Calu3 (cell line): ENCODE measurements around the gene HDAC4. TPM values are rescaled to one million over a fixed set of nuclear protein-coding genes. Genes with fewer than 3 reads are reported as not detected.

Source experiments
- BruUV-seq: library from RNA; stranded (reverse); fragments of 400-500 nt; replicated peaks from 2 replicates; lab custom pipeline; 2021; lab: Mats Ljungman, UMichigan
- CTCF ChIA-PET: fragments of 300-600 bp; sonication (Branson Sonifier 250); formaldehyde crosslinking; loops from one replicate; lab custom pipeline; 2022; ENCODE audit warnings: antibody characterized with exemption; lab: Charles Lee
- DNase-seq: peaks from one replicate; pipeline ENCODE4 v3.0.0; 2022
- H3K27ac Mint-ChIP-seq: one replicate; pipeline ENCODE4 v1.8.0; 2022; ENCODE audit warnings: mixed read lengths; ENCODE audit not compliant: unreplicated experiment
- H3K27me3 Mint-ChIP-seq: one replicate; pipeline ENCODE4 v1.8.0; 2022; ENCODE audit warnings: mixed read lengths; ENCODE audit not compliant: unreplicated experiment
- H3K36me3 Mint-ChIP-seq: one replicate; pipeline ENCODE4 v1.8.0; 2022; ENCODE audit warnings: mild to moderate bottlenecking, moderate library complexity, mixed read lengths; ENCODE audit not compliant: insufficient read depth, unreplicated experiment
- H3K4me1 Mint-ChIP-seq: one replicate; pipeline ENCODE4 v1.8.0; 2022; ENCODE audit warnings: mild to moderate bottlenecking, low read depth, mixed read lengths; ENCODE audit not compliant: unreplicated experiment
- H3K4me3 Mint-ChIP-seq: one replicate; pipeline ENCODE4 v1.8.0; 2022; ENCODE audit warnings: mild to moderate bottlenecking, low read depth, moderate library complexity, mixed read lengths; ENCODE audit not compliant: unreplicated experiment
- H3K9me3 Mint-ChIP-seq: one replicate; pipeline ENCODE4 v1.8.0; 2022; ENCODE audit warnings: low read depth, mixed read lengths; ENCODE audit not compliant: unreplicated experiment
- CTCF ChIP-seq: fragments of 200-600 bp; IDR thresholded peaks from one replicate; pipeline ENCODE4 v1.8.0; 2022; ENCODE audit warnings: antibody characterized with exemption; ENCODE audit not compliant: unreplicated experiment
- intact Hi-C: fragments of 100-400 bp; cut with micrococcal nuclease; formaldehyde crosslinking; loops from one replicate; pipeline ENCODE4 v1.10.0; 2022; ENCODE audit not compliant: unreplicated experiment
- total RNA-seq: library from RNA; stranded (reverse); gene quantifications from 2 replicates; pipeline ENCODE4 v1.2.3, GENCODE V29; 2022

The HDAC4 gene
- total RNA-seq, 1 experiment from 2014 or later = 39.6 TPM

- H3K27ac Mint-ChIP-seq = no peak overlapping the region
- CTCF ChIA-PET = no interaction called here
- H3K27me3 Mint-ChIP-seq = peaks cover 82% of the 10 kb centered on the region
- TF ChIP-seq CTCF = no peak
- no TSS peak for BruUV-seq
- no peaks in the 10 kb centered on the region for H3K36me3 Mint-ChIP-seq
- no peak overlapping the region for H3K4me3 Mint-ChIP-seq
- peaks cover 17% of the 10 kb centered on the region for H3K4me1 Mint-ChIP-seq
- peaks cover 3% of the 10 kb centered on the region for H3K9me3 Mint-ChIP-seq
- intact Hi-C loops = no loop called here
- DNase-seq = no peak
These were observed 39.7 kb upstream of the HDAC4 start for GRCh38 chr2:239440511-239440959.

GRCh38 chr2:239439754-239440315 is 39.0 kb upstream of the HDAC4 start:
- no peak for DNase-seq
- Mint-ChIP-seq H3K27ac (no peak overlapping the region), H3K36me3 (no peaks in the 10 kb centered on the region), H3K4me1 (peaks cover 11% of the 10 kb centered on the region), H3K27me3 (peaks cover 82% of the 10 kb centered on the region), H3K9me3 (peaks cover 3% of the 10 kb centered on the region), H3K4me3 (no peak overlapping the region)
- BruUV-seq = no TSS peak
- intact Hi-C loops = no loop called here
- no peak for TF ChIP-seq CTCF
- CTCF ChIA-PET = no interaction called here

GRCh38 chr2:239438995-239439753 is 38.4 kb upstream of the HDAC4 start:
- Mint-ChIP-seq H3K27ac (no peak overlapping the region), H3K4me3 (no peak overlapping the region), H3K9me3 (peaks cover 3% of the 10 kb centered on the region), H3K27me3 (peaks cover 84% of the 10 kb centered on the region), H3K36me3 (no peaks in the 10 kb centered on the region), H3K4me1 (peaks cover 5% of the 10 kb centered on the region)
- DNase-seq = no peak
- intact Hi-C loops = no loop called here
- TF ChIP-seq CTCF = no peak
- no TSS peak for BruUV-seq
- CTCF ChIA-PET = no interaction called here

GRCh38 chr2:239438368-239438767 is 37.5 kb upstream of the HDAC4 start:
- Mint-ChIP-seq H3K9me3 (peaks cover 6% of the 10 kb centered on the region), H3K27me3 (peaks cover 84% of the 10 kb centered on the region), H3K4me1 (no peaks in the 10 kb centered on the region), H3K36me3 (no peaks in the 10 kb centered on the region), H3K27ac (no peak overlapping the region), H3K4me3 (no peak overlapping the region)
- BruUV-seq = no TSS peak
- CTCF ChIA-PET = no interaction called here
- intact Hi-C loops = no loop called here
- no peak for DNase-seq
- TF ChIP-seq CTCF = no peak
